Kidney (tissue), 14 donors: ENCODE data around the gene SETD5. TPM values are rescaled to one million over a fixed set of nuclear protein-coding genes. Genes with fewer than 3 reads are reported as not detected.

ENCODE experiments used
- DNase-seq, 5 donors: peaks; one replicate each; pipeline ENCODE4 v3.0.0-alpha.2; 2013 to 2020
- FAIRE-seq: peaks from 2 replicates; lab custom pipeline; 2012; peaks lifted over from hg19 to GRCh38; lab: Jason Lieb, UNC
- H3K27ac ChIP-seq, 2 donors: one replicate each; pipeline ENCODE4 v1.7.0; 2013; ENCODE audit warnings: low read depth in 2 of 2, low read length in 2 of 2, inconsistent platforms in 1 of 2
- H3K27me3 ChIP-seq: one replicate; pipeline ENCODE4 v1.7.1; 2013; ENCODE audit warnings: low read length, inconsistent platforms; ENCODE audit not compliant: control insufficient read depth, insufficient read depth
- H3K36me3 ChIP-seq, 3 donors: one replicate each; pipeline versions ENCODE4 v1.7.0 to v1.7.1; 2013; ENCODE audit warnings: low read length in 3 of 3, control low read depth in 1 of 3, inconsistent platforms in 1 of 3; ENCODE audit not compliant: insufficient read depth in 3 of 3, control insufficient read depth in 2 of 3
- H3K4me1 ChIP-seq, 3 donors: one replicate each; pipeline versions ENCODE4 v1.7.0 to v1.7.1; 2013; ENCODE audit warnings: low read length in 3 of 3, inconsistent platforms in 1 of 3, low read depth in 1 of 3; ENCODE audit not compliant: control insufficient read depth in 2 of 3, insufficient read depth in 2 of 3
- H3K4me3 ChIP-seq, 3 donors: one replicate each; pipeline versions ENCODE4 v1.7.0 to v1.8.1; 2013; ENCODE audit warnings: low read length in 3 of 3, control low read depth in 1 of 3, inconsistent platforms in 1 of 3
- H3K9ac ChIP-seq, 3 donors: one replicate each; pipeline versions ENCODE4 v1.7.0 to v1.7.1; 2013; ENCODE audit warnings: low read length in 3 of 3, control low read depth in 1 of 3, inconsistent platforms in 1 of 3
- H3K9me3 ChIP-seq, 3 donors: one replicate each; pipeline versions ENCODE4 v1.7.0 to v1.7.1; 2013; ENCODE audit warnings: low read length in 3 of 3, control low read depth in 1 of 3, inconsistent platforms in 1 of 3; ENCODE audit not compliant: control insufficient read depth in 2 of 3, insufficient read depth in 1 of 3
- intact Hi-C: fragments of 100-400 bp; cut with DNase I; formaldehyde crosslinking; loops from one replicate; pipeline ENCODE4 v1.11.1; 2022
- polyA plus RNA-seq: library from polyadenylated mRNA; stranded (reverse); fragments of 350-450 nt; fragmentation: Illumina TruSeq; extraction: RNeasy Lipid Tissue Mini Kit (QIAGEN cat#74804); gene quantifications from one replicate; pipeline ENCODE4 v1.2.3, GENCODE V29; 2014; ENCODE audit warnings: low read depth, low replicate concordance; ENCODE audit not compliant: insufficient read depth
- total RNA-seq: library from RNA; stranded (reverse); fragmentation: NEBNext Ultra II Directional; extraction: Animal tissue kit (Norgen Biotek cat#: 25700); gene quantifications from one replicate; pipeline ENCODE4 v1.2.1, GENCODE V29; 2021
- TF ChIP-seq, protein P1 (sequence below): IDR thresholded peaks from 3 replicates; pipeline ENCODE4 v1.5.1; 2012; ENCODE audit warnings: mild to moderate bottlenecking, moderate library complexity, borderline replicate concordance; ENCODE audit not compliant: insufficient read depth; ENCODE audit errors: extremely low read depth
- donor health status: control.
- donor health status: control.
- donor health status: control.
- donor health status: control.
- donor health status: control.
- donor health status: DM: yes; HTN: yes; CAD: no.
- donor health status: Normal renal cell carcinoma (clear cell type).

SETD5 gene
- total and polyA plus RNA-seq, 2 donors from 2014 or later = 12.1 to 112 TPM

DNA sequence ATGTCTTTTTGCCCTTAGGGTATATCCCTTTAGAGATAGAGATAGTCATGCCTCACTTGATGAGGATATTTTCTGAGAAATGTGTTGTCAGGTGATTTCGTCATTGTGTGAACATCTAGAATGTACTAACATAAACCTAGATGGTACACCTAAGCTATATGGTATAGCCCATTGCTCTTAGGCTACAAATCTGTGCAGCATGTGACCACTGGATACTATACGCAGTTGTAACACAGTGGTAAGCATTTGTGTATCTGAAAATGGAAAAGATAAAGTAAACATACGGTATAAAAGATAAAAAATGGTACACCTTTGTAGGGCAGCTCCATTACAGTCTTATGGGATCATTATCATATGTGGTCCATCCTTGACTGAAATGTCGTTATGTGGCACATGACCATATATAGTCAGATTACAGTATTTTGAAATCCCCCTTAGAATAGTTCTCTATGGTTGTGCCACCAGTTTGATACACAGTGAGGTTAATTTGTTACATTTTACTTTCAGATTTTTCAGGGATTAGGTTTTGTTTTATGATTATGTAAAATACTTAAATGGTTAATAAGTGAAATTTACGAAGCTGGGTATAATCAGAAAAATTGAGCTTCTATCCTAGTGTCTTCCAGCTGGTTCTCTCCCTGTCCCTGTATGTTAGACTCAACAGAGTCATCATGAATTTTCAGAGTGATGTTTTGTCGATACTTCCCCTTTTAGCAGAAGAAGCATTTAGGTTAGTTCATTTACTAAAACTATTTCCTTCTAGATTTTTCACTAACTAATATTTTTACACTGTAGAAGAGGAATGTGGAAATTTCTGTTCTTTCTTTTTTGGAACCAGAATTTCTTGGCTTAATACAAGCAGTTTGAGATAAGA, 12.8 kb downstream of the SETD5 start:
- DNase-seq (no peak), FAIRE-seq (no peak)
- Histone ChIP-seq H3K27me3 (no peaks in the 10 kb centered on the region), H3K27ac (no peak overlapping the region), H3K9me3 (no peaks in the 10 kb centered on the region), H3K4me1 (peaks cover 0 to 22% (median 13%) of the 10 kb centered on the region in 3 donors), H3K4me3 (no peak overlapping the region), H3K9ac (no peak overlapping the region), H3K36me3 (no peaks in the 10 kb centered on the region)
- intact Hi-C loops = no loop called here
- TF ChIP-seq, protein P1, sequence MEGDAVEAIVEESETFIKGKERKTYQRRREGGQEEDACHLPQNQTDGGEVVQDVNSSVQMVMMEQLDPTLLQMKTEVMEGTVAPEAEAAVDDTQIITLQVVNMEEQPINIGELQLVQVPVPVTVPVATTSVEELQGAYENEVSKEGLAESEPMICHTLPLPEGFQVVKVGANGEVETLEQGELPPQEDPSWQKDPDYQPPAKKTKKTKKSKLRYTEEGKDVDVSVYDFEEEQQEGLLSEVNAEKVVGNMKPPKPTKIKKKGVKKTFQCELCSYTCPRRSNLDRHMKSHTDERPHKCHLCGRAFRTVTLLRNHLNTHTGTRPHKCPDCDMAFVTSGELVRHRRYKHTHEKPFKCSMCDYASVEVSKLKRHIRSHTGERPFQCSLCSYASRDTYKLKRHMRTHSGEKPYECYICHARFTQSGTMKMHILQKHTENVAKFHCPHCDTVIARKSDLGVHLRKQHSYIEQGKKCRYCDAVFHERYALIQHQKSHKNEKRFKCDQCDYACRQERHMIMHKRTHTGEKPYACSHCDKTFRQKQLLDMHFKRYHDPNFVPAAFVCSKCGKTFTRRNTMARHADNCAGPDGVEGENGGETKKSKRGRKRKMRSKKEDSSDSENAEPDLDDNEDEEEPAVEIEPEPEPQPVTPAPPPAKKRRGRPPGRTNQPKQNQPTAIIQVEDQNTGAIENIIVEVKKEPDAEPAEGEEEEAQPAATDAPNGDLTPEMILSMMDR = no peak

DNA sequence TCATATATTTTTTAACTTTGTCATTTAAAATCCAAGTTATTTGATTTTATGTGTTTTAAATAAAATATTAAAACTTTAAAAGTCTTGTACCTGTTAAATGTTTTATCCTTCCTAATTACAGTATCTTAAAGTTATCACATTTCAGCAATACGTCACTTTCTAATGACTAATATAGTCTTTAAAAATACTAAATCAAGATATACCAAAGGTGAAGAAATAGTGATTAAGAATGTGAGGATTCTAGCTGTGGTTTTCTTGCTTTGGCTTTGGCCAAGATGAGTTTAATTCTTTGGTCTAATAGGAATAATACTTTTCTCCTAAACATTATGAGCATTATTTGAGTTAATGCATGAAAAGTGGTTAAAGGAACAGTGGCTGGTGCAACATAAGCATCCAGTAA, 13.9 kb downstream of the SETD5 start:
- peaks cover 0 to 15% (median 12%) of the 10 kb centered on the region in 3 donors for H3K4me1 ChIP-seq
- FAIRE-seq (no peak), DNase-seq (no peak)
- no peak overlapping the region for H3K27ac ChIP-seq
- no peaks in the 10 kb centered on the region for H3K9me3 ChIP-seq
- H3K4me3 ChIP-seq = no peak overlapping the region
- H3K27me3 ChIP-seq = no peaks in the 10 kb centered on the region
- TF ChIP-seq, protein P1 = no peak
- H3K9ac ChIP-seq = no peak overlapping the region
- intact Hi-C loops = no loop called here
- H3K36me3 ChIP-seq = no peaks in the 10 kb centered on the region

DNA sequence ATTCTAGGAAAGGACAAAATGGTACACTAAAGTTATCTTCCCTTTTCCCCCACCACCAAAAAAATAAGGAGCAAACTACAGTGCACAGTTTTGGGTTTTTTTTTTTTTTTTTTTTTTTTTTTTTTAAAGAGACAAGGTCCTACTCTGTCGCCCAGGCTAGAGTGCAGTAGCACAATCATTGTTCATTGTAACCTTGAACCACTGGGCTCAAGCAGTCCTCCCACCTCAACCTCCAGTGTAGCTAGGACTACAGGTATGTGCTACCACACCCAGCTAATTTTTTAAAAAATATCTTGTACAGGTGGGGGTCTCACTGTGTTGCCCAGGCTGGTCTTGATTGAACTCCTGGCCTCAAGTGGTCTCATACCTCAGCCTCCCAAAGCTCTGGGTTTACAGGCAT, 14.9 kb downstream of the SETD5 start:
- Histone ChIP-seq H3K27me3 (no peaks in the 10 kb centered on the region), H3K9ac (no peak overlapping the region), H3K9me3 (no peaks in the 10 kb centered on the region), H3K36me3 (no peaks in the 10 kb centered on the region), H3K4me1 (peaks cover 0 to 18% (median 12%) of the 10 kb centered on the region in 3 donors), H3K27ac (no peak overlapping the region), H3K4me3 (no peak overlapping the region)
- TF ChIP-seq, protein P1 = no peak
- intact Hi-C loops = no loop called here
- no peak for DNase-seq
- FAIRE-seq = no peak
